Left ventricle myocardium inferior (tissue), 1 donor: ENCODE measurements around the gene SASH3. TPM values are rescaled to one million over a fixed set of nuclear protein-coding genes. Genes with fewer than 3 reads are reported as not detected.

Experiments
- DNase-seq: peaks from one replicate; pipeline ENCODE4 v3.0.0-alpha.2; 2020
- H3K27ac ChIP-seq: fragments of 200-600 bp; replicated peaks from 2 replicates; pipeline ENCODE4 v1.8.0; 2021
- H3K27me3 ChIP-seq: fragments of 200-600 bp; 2 replicates; pipeline ENCODE4 v1.8.0; 2021; ENCODE audit warnings: low read depth
- H3K36me3 ChIP-seq: fragments of 200-600 bp; 2 replicates; pipeline ENCODE4 v1.8.0; 2021
- H3K4me1 ChIP-seq: fragments of 200-600 bp; 2 replicates; pipeline ENCODE4 v1.8.0; 2021
- H3K4me3 ChIP-seq: fragments of 200-600 bp; 2 replicates; pipeline ENCODE4 v1.8.0; 2021; ENCODE audit warnings: mild to moderate bottlenecking, moderate library complexity
- H3K9me3 ChIP-seq: fragments of 200-600 bp; replicated peaks from 2 replicates; pipeline ENCODE4 v1.8.0; 2021
- CTCF ChIP-seq: fragments of 200-600 bp; IDR thresholded peaks from 2 replicates; pipeline ENCODE4 v1.8.0; 2021; ENCODE audit warnings: antibody characterized with exemption, mild to moderate bottlenecking, borderline replicate concordance
- intact Hi-C: fragments of 100-400 bp; cut with micrococcal nuclease; formaldehyde crosslinking; loops from one replicate; pipeline ENCODE4 v1.11.0; 2022
- total RNA-seq: library from RNA; stranded (reverse); fragmentation: NEBNext Ultra II Directional; extraction: Animal tissue kit (Norgen Biotek cat#: 25700); gene quantifications from one replicate; pipeline ENCODE4 v1.2.1, GENCODE V29; 2021
- donor health status: DM: no; HTN: yes; CAD: no; lungs with severe emphysema.

SASH3 gene
- total RNA-seq, 1 donor from 2014 or later: 2.2 TPM

GRCh38 chrX:129768586-129769466 lies 10.9 kb upstream of the SASH3 start:
- no peak for TF ChIP-seq CTCF
- H3K4me3 ChIP-seq: no peak overlapping the region
- H3K27me3 ChIP-seq: no peaks in the 10 kb centered on the region
- H3K9me3 ChIP-seq: no peaks in the 10 kb centered on the region
- H3K36me3 ChIP-seq: no peaks in the 10 kb centered on the region
- no peaks in the 10 kb centered on the region for H3K4me1 ChIP-seq
- no peak overlapping the region for H3K27ac ChIP-seq
- intact Hi-C loops: no loop called here
- no peak for DNase-seq

DNA sequence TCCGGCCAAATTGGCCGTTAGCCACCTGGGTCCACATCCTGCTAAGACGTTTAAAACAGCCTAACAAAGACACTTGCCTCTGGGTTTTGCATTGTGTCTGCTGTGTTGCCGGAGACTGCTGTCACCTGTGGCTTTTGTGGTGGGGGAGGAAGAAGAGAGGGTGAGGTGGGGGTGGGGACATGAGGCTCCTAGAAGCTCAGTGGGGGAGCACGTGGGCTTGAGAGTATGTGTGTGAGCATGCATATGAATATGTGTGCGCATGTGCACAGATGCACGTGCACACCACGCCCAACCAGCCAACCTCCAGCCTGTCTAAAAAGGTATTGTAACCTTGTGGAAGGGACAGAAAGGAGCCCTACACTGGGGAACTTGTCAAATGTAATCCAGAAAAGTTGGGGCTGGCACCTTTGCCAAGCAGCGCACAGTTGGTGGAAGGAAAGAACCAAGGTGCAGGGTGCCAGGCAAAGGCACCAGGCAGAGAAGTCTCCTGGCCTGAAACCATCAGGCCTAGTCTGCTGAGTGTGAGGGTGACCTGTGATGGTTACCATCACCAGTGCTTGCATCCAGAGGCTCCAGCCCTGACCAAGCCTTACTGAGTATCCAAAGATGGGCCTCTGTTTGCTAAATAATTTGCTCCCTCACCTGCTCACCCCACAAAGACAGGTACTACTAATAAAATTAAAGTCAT lies 10.1 kb upstream of the SASH3 start:
- intact Hi-C loops: no loop called here
- no peak overlapping the region for H3K27ac ChIP-seq
- no peak for TF ChIP-seq CTCF
- H3K9me3 ChIP-seq: no peaks in the 10 kb centered on the region
- no peak for DNase-seq
- no peaks in the 10 kb centered on the region for H3K27me3 ChIP-seq
- H3K4me3 ChIP-seq: no peak overlapping the region
- no peaks in the 10 kb centered on the region for H3K4me1 ChIP-seq
- no peaks in the 10 kb centered on the region for H3K36me3 ChIP-seq

GRCh38 chrX:129771266-129771995 lies 8.3 kb upstream of the SASH3 start:
- no peak for DNase-seq
- no peak overlapping the region for H3K4me3 ChIP-seq
- no peaks in the 10 kb centered on the region for H3K9me3 ChIP-seq
- no peaks in the 10 kb centered on the region for H3K4me1 ChIP-seq
- intact Hi-C loops: no loop called here
- H3K27me3 ChIP-seq: no peaks in the 10 kb centered on the region
- no peak for TF ChIP-seq CTCF
- no peak overlapping the region for H3K27ac ChIP-seq
- H3K36me3 ChIP-seq: no peaks in the 10 kb centered on the region

GRCh38 chrX:129772796-129773431 lies 6.8 kb upstream of the SASH3 start:
- no peak overlapping the region for H3K4me3 ChIP-seq
- intact Hi-C loops: no loop called here
- no peaks in the 10 kb centered on the region for H3K36me3 ChIP-seq
- peak; percentile 43 for DNase-seq
- H3K9me3 ChIP-seq: no peaks in the 10 kb centered on the region
- H3K27me3 ChIP-seq: no peaks in the 10 kb centered on the region
- H3K27ac ChIP-seq: peak overlapping the region; percentile 30
- TF ChIP-seq CTCF: no peak
- no peaks in the 10 kb centered on the region for H3K4me1 ChIP-seq
